Smooth muscle cell (in vitro differentiated cells): Measurements from ENCODE around the gene LRP1. TPM values are rescaled to one million over a fixed set of nuclear protein-coding genes. Genes with fewer than 3 reads are reported as not detected.
A peak's percentile ranks its signal among the peaks of the same experiment; 100 is the strongest.
"Not testable (repeated sequence)": the region's sequence is repeated elsewhere in the genome, so short reads cannot be mapped to it uniquely, and the experiment has no call there.

ENCODE experiments used
- DNase-seq: peaks from one replicate; lab custom pipeline; 2025; ENCODE audit not compliant: unreplicated experiment; lab: John Stamatoyannopoulos, UW
- H2AFZ ChIP-seq: fragments of 200-600 bp; sonication (generic); 2 replicates; pipeline ENCODE4 v1.6.0; 2016; ENCODE audit warnings: antibody characterized with exemption, low read depth, mild to moderate bottlenecking
- H3F3A ChIP-seq: fragments of 200-600 bp; sonication (generic); 2 replicates; pipeline ENCODE4 v1.6.0; 2017; ENCODE audit warnings: antibody characterized with exemption, low read depth
- H3K27ac ChIP-seq: fragments of 200-600 bp; sonication (generic); 2 replicates; pipeline ENCODE4 v1.5.1; 2016; ENCODE audit warnings: low read depth, mild to moderate bottlenecking
- H3K27me3 ChIP-seq: fragments of 200-600 bp; sonication (generic); 2 replicates; pipeline ENCODE4 v1.6.1; 2016; ENCODE audit warnings: low read depth, mild to moderate bottlenecking
- H3K36me3 ChIP-seq: fragments of 200-600 bp; sonication (generic); 2 replicates; pipeline ENCODE4 v1.5.1; 2016; ENCODE audit warnings: low read depth
- H3K4me1 ChIP-seq: fragments of 200-600 bp; sonication (generic); 2 replicates; pipeline ENCODE4 v1.5.1; 2016; ENCODE audit warnings: low read depth
- H3K4me2 ChIP-seq: fragments of 200-600 bp; sonication (generic); 2 replicates; pipeline ENCODE4 v1.6.0; 2016; ENCODE audit warnings: mild to moderate bottlenecking
- H3K4me3 ChIP-seq: fragments of 200-600 bp; sonication (generic); 2 replicates; pipeline ENCODE4 v1.5.1; 2016; ENCODE audit warnings: mild to moderate bottlenecking
- H3K79me2 ChIP-seq: fragments of 200-600 bp; sonication (generic); 2 replicates; pipeline ENCODE4 v1.6.0; 2016; ENCODE audit warnings: low read depth, mild to moderate bottlenecking
- H3K9ac ChIP-seq: fragments of 200-600 bp; sonication (generic); 2 replicates; pipeline ENCODE4 v1.6.0; 2016; ENCODE audit warnings: low read depth
- H3K9me3 ChIP-seq: fragments of 200-600 bp; sonication (generic); replicated peaks from 2 replicates; pipeline ENCODE4 v1.5.1; 2016; ENCODE audit warnings: low read depth
- H4K20me1 ChIP-seq: fragments of 200-600 bp; sonication (generic); 2 replicates; pipeline ENCODE4 v1.6.0; 2016; ENCODE audit warnings: low read depth
- WGBS: methylation state at CpG from one replicate; pipeline ENCODE4 v1.1.7; 2016; ENCODE audit warnings: low lambda C conversion rate; 5-methylcytosine and 5-hydroxymethylcytosine counted together
- polyA plus RNA-seq: library from polyadenylated mRNA; unstranded; fragments of >200 nt; fragmentation: Nextera tagmentation; extraction: Ambion mirVana; gene quantifications from 2 replicates; pipeline ENCODE4 v1.2.1, GENCODE V29; 2016
- total RNA-seq: library from RNA; depleted of rRNA; stranded (reverse); fragments of >200 nt; gene quantifications from 2 replicates; pipeline ENCODE4 v1.2.3, GENCODE V29; 2014
- TF ChIP-seq, protein P1 (sequence below): fragments of 200-600 bp; sonication (generic); IDR thresholded peaks from 2 replicates; pipeline ENCODE4 v1.5.1; 2017; ENCODE audit warnings: borderline replicate concordance, mild to moderate bottlenecking, antibody characterized with exemption; ENCODE audit not compliant: insufficient read depth, poor library complexity, severe bottlenecking

The LRP1 gene
- total and polyA plus RNA-seq, 2 experiments from 2014 or later = 75.3 to 95.4 TPM

DNA sequence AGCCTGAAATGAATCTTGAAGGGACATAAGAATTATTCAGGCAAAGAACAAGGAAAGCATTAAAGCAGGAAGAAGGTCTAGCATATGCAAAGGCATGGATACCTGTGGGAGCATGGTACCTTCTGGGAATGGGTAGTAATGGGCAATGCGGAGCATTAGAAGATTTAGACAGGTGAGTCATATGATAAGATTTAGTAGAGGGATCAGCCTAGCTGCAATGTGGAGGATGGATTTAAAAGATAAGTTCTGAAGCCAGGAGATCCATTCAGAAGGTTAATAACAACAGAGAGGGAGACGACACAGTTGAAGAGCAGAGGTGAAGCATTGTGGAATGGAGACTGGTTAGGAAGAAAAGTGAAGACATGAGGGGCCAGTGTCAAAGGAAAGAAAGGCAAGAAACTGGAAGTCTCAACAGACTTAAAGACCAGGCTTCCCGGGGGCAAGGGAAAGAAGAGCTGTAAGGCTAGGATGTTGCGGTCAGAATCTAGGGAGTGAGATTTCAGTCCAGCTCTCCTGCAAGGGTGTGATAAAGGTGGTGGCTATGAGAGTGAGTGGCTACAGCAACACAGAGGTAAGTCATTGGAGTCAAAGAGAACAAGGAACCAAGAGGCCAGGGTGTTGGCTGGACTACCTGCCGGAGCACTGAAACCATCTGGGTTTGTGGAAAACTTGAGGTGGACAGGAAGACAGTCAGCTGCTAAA, 11.6 kb upstream of the LRP1 start:
- TF ChIP-seq, protein P1, sequence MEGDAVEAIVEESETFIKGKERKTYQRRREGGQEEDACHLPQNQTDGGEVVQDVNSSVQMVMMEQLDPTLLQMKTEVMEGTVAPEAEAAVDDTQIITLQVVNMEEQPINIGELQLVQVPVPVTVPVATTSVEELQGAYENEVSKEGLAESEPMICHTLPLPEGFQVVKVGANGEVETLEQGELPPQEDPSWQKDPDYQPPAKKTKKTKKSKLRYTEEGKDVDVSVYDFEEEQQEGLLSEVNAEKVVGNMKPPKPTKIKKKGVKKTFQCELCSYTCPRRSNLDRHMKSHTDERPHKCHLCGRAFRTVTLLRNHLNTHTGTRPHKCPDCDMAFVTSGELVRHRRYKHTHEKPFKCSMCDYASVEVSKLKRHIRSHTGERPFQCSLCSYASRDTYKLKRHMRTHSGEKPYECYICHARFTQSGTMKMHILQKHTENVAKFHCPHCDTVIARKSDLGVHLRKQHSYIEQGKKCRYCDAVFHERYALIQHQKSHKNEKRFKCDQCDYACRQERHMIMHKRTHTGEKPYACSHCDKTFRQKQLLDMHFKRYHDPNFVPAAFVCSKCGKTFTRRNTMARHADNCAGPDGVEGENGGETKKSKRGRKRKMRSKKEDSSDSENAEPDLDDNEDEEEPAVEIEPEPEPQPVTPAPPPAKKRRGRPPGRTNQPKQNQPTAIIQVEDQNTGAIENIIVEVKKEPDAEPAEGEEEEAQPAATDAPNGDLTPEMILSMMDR = no peak
- Histone ChIP-seq H3K4me3 (no peak overlapping the region), H3K4me2 (no peak overlapping the region), H4K20me1 (no peaks in the 10 kb centered on the region), H2AFZ (no peak overlapping the region), H3K36me3 (no peaks in the 10 kb centered on the region), H3K9me3 (no peaks in the 10 kb centered on the region), H3K79me2 (no peaks in the 10 kb centered on the region), H3K27me3 (no peaks in the 10 kb centered on the region), H3F3A (peaks cover 8% of the 10 kb centered on the region), H3K9ac (no peak overlapping the region), H3K4me1 (peaks cover 5% of the 10 kb centered on the region), H3K27ac (no peak overlapping the region)
- no peak for DNase-seq
- WGBS = 92% methylated on average over 5 of the region's 5 CpGs

DNA sequence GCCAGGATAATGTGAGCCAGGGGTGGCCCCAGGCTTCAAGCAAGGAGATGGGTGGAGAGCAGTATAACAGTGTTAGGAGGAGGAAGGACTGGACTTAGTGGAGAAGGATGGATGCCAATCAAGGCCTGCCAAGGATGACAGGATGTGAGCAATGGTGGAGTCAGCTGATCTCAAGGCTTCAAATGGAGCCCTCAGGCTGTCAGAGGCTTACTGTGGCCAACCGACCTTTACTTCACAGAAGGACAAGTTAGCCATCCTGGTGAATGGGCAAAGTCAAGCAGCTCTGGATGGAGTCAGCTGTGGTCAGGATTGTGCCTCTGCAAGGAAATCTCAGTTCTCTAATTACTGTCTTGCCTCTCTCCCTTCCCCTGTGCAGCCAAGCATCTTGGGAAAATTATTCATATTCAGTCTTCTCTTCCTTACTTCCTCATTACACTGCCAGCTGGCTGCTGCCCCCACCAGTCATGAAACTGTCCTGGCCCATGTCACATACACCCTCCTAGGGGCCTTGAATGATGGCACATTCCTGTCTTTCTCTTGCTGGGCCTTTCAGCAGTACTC, 9.5 kb upstream of the LRP1 start:
- H3K4me1 ChIP-seq = no peaks in the 10 kb centered on the region
- DNase-seq = no peak
- 82% methylated on average over 1 of the region's 1 CpG for WGBS
- H3K27me3 ChIP-seq = no peaks in the 10 kb centered on the region
- H3F3A ChIP-seq = no peaks in the 10 kb centered on the region
- H4K20me1 ChIP-seq = no peaks in the 10 kb centered on the region
- peak overlapping the region; percentile 43 for H2AFZ ChIP-seq
- no peaks in the 10 kb centered on the region for H3K36me3 ChIP-seq
- H3K4me3 ChIP-seq = no peak overlapping the region
- no peak overlapping the region for H3K9ac ChIP-seq
- no peaks in the 10 kb centered on the region for H3K79me2 ChIP-seq
- TF ChIP-seq, protein P1 = no peak
- no peak overlapping the region for H3K4me2 ChIP-seq
- no peaks in the 10 kb centered on the region for H3K9me3 ChIP-seq
- no peak overlapping the region for H3K27ac ChIP-seq

DNA sequence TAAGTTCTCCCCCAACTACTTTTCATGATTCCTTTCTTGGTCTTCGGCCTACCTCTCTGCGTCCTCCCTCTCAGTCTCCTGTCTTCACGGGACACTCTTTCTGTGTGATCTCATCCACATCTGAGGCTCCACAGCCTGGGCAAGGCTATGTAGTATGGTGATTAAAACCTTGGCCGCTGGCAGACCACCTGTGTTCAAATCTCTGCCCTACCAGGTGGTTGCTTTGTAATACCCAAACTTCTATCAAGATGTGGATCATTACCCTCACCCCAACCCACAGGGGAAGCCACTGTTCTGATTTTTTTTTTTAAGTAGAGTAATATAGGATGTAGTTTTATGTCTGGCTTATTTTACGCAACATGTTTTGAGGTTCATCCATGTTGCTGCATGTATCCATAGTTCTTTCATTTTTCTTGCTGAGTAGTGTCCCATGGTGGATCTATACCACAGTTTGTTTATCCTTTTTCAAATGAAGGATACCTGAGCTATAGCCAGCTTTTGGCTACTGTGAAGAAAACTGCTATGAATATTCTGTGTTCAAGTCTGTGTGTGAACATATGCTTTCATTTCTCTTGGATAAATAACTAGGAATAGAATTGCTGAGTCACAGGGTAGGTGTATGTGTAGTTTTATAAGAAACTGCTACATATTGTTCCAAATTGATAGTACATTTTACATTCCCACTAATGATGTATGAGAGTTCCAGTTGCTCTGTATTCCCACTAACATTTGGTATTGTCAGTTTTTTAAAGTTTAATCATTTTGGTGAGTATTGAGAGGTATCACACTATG, 8.8 kb upstream of the LRP1 start:
- Histone ChIP-seq H3K4me2 (no peak overlapping the region), H4K20me1 (no peaks in the 10 kb centered on the region), H3K27me3 (no peaks in the 10 kb centered on the region), H3F3A (no peaks in the 10 kb centered on the region), H3K27ac (no peak overlapping the region), H3K9me3 (no peaks in the 10 kb centered on the region), H3K4me3 (no peak overlapping the region), H3K4me1 (no peaks in the 10 kb centered on the region), H3K79me2 (no peaks in the 10 kb centered on the region), H3K9ac (no peak overlapping the region), H3K36me3 (no peaks in the 10 kb centered on the region), H2AFZ (peak overlapping the region; percentile 43)
- 91% methylated on average over 5 of the region's 5 CpGs for WGBS
- TF ChIP-seq, protein P1 = no peak
- no peak for DNase-seq

DNA sequence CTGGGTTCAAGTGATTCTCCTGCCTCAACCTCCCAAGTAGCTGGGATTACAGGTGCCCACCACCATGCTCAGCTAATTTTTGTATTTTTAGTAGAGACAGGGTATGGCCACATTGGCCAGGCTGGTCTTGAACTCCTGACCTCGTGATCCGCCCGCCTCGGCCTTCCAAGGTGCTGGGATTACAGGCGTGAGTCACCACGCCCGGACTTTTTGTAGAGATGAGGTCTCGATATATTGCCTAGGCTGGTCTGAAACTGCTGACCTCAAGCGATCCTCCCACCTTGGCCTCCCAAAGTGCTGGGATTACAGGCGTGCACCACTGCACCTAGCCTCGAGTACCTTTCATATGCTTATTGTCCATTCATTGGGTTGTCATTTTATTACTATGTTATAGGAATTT, 7.6 kb upstream of the LRP1 start:
- DNase-seq, H3K4me1 ChIP-seq, H3K9me3 ChIP-seq, H3K79me2 ChIP-seq, H3K36me3 ChIP-seq, H3F3A ChIP-seq, H4K20me1 ChIP-seq, H3K4me3 ChIP-seq, H3K27me3 ChIP-seq, H3K9ac ChIP-seq, H3K4me2 ChIP-seq, H3K27ac ChIP-seq, H2AFZ ChIP-seq: not testable (repeated sequence)
- 94% methylated on average over 11 of the region's 11 CpGs for whole genome bisulfite sequencing
